ENCODE measurements around the gene MAP3K2.

GRCh38 chr2:127420039-127420864 lies 32.5 kb upstream of the MAP3K2 start:
- TF ChIP-seq CTCF (IDR thresholded peaks at IDR 0.05) (no peak), POLR2A (IDR thresholded peaks at IDR 0.05) (no peak)

Measured in uterus (tissue), 2 donors.